ENCODE data around the gene TECR. TPM values are rescaled to one million over a fixed set of nuclear protein-coding genes. Genes with fewer than 3 reads are reported as not detected.
A peak's percentile ranks its signal among the peaks of the same experiment; 100 is the strongest.

Gene TECR
- total RNA-seq, 1 donor from 2014 or later = 13.9 TPM

- DNase-seq (ENCODE audit: low spot score in 2 of 2) (no peak), FAIRE-seq (no peak)
Observed at GRCh38 chr19:14507704-14508542, 21.5 kb upstream of the TECR start.

GRCh38 chr19:14510311-14511228, 18.8 kb upstream of the TECR start:
- FAIRE-seq = no peak
- DNase-seq (ENCODE audit: low spot score in 2 of 2) = no peak

GRCh38 chr19:14511229-14511593, 18.2 kb upstream of the TECR start:
- FAIRE-seq (no peak), DNase-seq (ENCODE audit: low spot score in 2 of 2) (no peak)

GRCh38 chr19:14512406-14512961, 16.9 kb upstream of the TECR start:
- no peak for FAIRE-seq
- no peak for DNase-seq (ENCODE audit: low spot score in 2 of 2)

GRCh38 chr19:14514215-14514863, 15.1 kb upstream of the TECR start:
- no peak for FAIRE-seq
- DNase-seq (ENCODE audit: low spot score in 2 of 2) = no peak

- FAIRE-seq (no peak), DNase-seq (ENCODE audit: low spot score in 2 of 2) (no peak)
Observed at GRCh38 chr19:14515501-14516047, 13.8 kb upstream of the TECR start.

GRCh38 chr19:14516048-14516534, 13.3 kb upstream of the TECR start:
- FAIRE-seq (no peak), DNase-seq (ENCODE audit: low spot score in 2 of 2) (no peak)

GRCh38 chr19:14516746-14517438, 12.5 kb upstream of the TECR start:
- DNase-seq (ENCODE audit: low spot score in 2 of 2) (no peak), FAIRE-seq (no peak)

GRCh38 chr19:14517446-14517839, 12.0 kb upstream of the TECR start:
- no peak for DNase-seq (ENCODE audit: low spot score in 2 of 2)
- no peak for FAIRE-seq

GRCh38 chr19:14517840-14518505, 11.4 kb upstream of the TECR start, which contains the start of gene DNAJB1:
TSS of gene DNAJB1 (minus strand) at chr19:14518397. CDS start at chr19:14518349, 48 bp downstream.
- FAIRE-seq (no peak), DNase-seq (ENCODE audit: low spot score in 2 of 2) (peak; percentile 88 to 98)

- FAIRE-seq = no peak
- DNase-seq (ENCODE audit: low spot score in 2 of 2) = no peak
Observed at GRCh38 chr19:14519245-14519859, 10.0 kb upstream of the TECR start.

GRCh38 chr19:14519860-14520407, 9.5 kb upstream of the TECR start:
- DNase-seq (ENCODE audit: low spot score in 2 of 2) = no peak
- no peak for FAIRE-seq

GRCh38 chr19:14520543-14520942, 8.9 kb upstream of the TECR start:
- no peak for FAIRE-seq
- DNase-seq (ENCODE audit: low spot score in 2 of 2) = no peak

GRCh38 chr19:14525729-14526128, 3.7 kb upstream of the TECR start:
- DNase-seq (ENCODE audit: low spot score in 2 of 2) (no peak), FAIRE-seq (no peak)

- FAIRE-seq = no peak
Observed at GRCh38 chr19:14526423-14526822, 3.0 kb upstream of the TECR start.

GRCh38 chr19:14528419-14529253, 758 bp upstream of the TECR start:
- FAIRE-seq (no peak), DNase-seq (ENCODE audit: low spot score in 2 of 2) (no peak)

More at GRCh38 chr19:14526423-14526822, 3.0 kb upstream of the TECR start:
- no peak for DNase-seq (ENCODE audit: low spot score in 2 of 2)

- no peak for DNase-seq (ENCODE audit: low spot score in 2 of 2)
- no peak for FAIRE-seq
Observed at GRCh38 chr19:14530005-14530348, 583 bp downstream of the TECR start.
